ENCODE data around the gene MLN.

DNA sequence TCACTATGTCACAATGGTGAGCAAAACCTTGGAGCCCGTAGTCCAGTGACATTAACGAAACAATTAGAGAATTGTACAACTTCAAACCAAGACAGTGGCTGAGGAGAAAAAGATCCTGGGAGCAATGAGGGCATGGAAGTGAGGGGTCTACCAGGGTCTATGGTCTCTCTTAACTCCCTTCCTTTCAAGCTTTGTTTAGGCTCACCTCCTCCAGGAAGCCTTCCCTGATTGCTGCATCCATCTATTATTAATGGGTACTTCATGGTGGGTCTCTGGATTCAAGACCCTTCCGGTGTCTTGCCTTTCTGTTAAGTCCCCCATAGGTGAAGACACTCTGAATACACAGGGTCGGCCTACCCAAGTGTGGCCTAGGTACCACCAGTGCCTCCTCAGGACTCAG lies 38.1 kb upstream of the MLN start:
- TF ChIP-seq, protein P1, sequence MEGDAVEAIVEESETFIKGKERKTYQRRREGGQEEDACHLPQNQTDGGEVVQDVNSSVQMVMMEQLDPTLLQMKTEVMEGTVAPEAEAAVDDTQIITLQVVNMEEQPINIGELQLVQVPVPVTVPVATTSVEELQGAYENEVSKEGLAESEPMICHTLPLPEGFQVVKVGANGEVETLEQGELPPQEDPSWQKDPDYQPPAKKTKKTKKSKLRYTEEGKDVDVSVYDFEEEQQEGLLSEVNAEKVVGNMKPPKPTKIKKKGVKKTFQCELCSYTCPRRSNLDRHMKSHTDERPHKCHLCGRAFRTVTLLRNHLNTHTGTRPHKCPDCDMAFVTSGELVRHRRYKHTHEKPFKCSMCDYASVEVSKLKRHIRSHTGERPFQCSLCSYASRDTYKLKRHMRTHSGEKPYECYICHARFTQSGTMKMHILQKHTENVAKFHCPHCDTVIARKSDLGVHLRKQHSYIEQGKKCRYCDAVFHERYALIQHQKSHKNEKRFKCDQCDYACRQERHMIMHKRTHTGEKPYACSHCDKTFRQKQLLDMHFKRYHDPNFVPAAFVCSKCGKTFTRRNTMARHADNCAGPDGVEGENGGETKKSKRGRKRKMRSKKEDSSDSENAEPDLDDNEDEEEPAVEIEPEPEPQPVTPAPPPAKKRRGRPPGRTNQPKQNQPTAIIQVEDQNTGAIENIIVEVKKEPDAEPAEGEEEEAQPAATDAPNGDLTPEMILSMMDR (IDR thresholded peaks at IDR 0.05), result no peak
- no peak for TF ChIP-seq POLR2A (IDR thresholded peaks at IDR 0.05)

Measured in thyroid gland (tissue), 4 donors.